ENCODE results near the gene GPC6. TPM values are rescaled to one million over a fixed set of nuclear protein-coding genes. Genes with fewer than 3 reads are reported as not detected.

The GPC6 gene
- total RNA-seq, 1 experiment from 2014 or later = 0.22 TPM

- DNase-seq (ENCODE audit: low read depth, low spot score) (no peak), ATAC-seq (no peak)
- no peak overlapping the region for H3K27ac ChIP-seq (ENCODE audit: low read depth, low read length)
- no peaks in the 10 kb centered on the region for H3K9me2 ChIP-seq (ENCODE audit: insufficient read depth)
- no peaks in the 10 kb centered on the region for H3K79me2 ChIP-seq (ENCODE audit: insufficient read depth, low read length)
- H3K9me3 ChIP-seq (ENCODE audit: control insufficient read depth in 1 of 2, insufficient read depth in 1 of 2, low read depth in 1 of 2, low read length in 2 of 2) = peaks cover 16 to 29% of the 10 kb centered on the region in 2 experiments; a peak in 3 of 4 replicates
- ChIA-PET RAD21 (ENCODE audit: low non-redundant PET in 1 of 2, low total read pairs in 2 of 2, uncharacterized antibody in 2 of 2, unreplicated experiment in 2 of 2) (no interaction called here), POLR2A (no interaction called here), CTCF (no interaction called here)
- no peak overlapping the region for H3K4me3 ChIP-seq (replicated peaks in 1 of 2; ENCODE audit: low read depth in 1 of 2, low read length in 2 of 2)
- no peaks in the 10 kb centered on the region for H3K27me3 ChIP-seq (ENCODE audit: insufficient read depth, low read length)
- intact Hi-C loops (cut with micrococcal nuclease) = no loop called here
- no TSS peak for BruUV-seq (replicated peaks)
- no peak for TF ChIP-seq CEBPB (IDR thresholded peaks at IDR 0.05; ENCODE audit: low read depth)
- TF ChIP-seq CBX3 (IDR thresholded peaks at IDR 0.05; ENCODE audit: low read depth) = no peak
- TF ChIP-seq ZFX (IDR thresholded peaks at IDR 0.05) = no peak
- TF ChIP-seq FOSL1 (IDR thresholded peaks at IDR 0.05; ENCODE audit: low read depth) = no peak
- no peak for TF ChIP-seq EGR1 (IDR thresholded peaks at IDR 0.05; ENCODE audit: low read depth)
- no peak for TF ChIP-seq REST (IDR thresholded peaks at IDR 0.05; ENCODE audit: low read depth)
- TF ChIP-seq TCF7L2 (IDR thresholded peaks at IDR 0.05; ENCODE audit: borderline replicate concordance, extremely low read depth, insufficient read depth, insufficient read length) = no peak
- no peaks in the 10 kb centered on the region for H3K36me3 ChIP-seq (ENCODE audit: control insufficient read depth in 1 of 2, insufficient read depth in 2 of 2, low read length in 2 of 2)
- H3K4me2 ChIP-seq (ENCODE audit: low read length) = no peak overlapping the region
- no peak overlapping the region for H2AFZ ChIP-seq (ENCODE audit: low read depth, low read length, poor library complexity, severe bottlenecking)
- H3K4me1 ChIP-seq (ENCODE audit: control insufficient read depth in 1 of 2, insufficient read depth in 2 of 2, low read length in 2 of 2) = no peaks in the 10 kb centered on the region
- no peaks in the 10 kb centered on the region for H4K20me1 ChIP-seq (ENCODE audit: insufficient read depth)
- no peak overlapping the region for H3K9ac ChIP-seq (ENCODE audit: low read length)
These were observed 633.1 kb downstream of the GPC6 start for GRCh38 chr13:93859716-93860115.

GRCh38 chr13:93861818-93862217, 635.2 kb downstream of the GPC6 start:
- Histone ChIP-seq H3K9me3 (ENCODE audit: control insufficient read depth in 1 of 2, insufficient read depth in 1 of 2, low read depth in 1 of 2, low read length in 2 of 2) (peaks cover 11 to 29% of the 10 kb centered on the region in 2 experiments; a peak in 3 of 4 replicates), H3K4me1 (ENCODE audit: control insufficient read depth in 1 of 2, insufficient read depth in 2 of 2, low read length in 2 of 2) (no peaks in the 10 kb centered on the region), H3K27ac (ENCODE audit: low read depth, low read length) (no peak overlapping the region), H3K4me2 (ENCODE audit: low read length) (no peak overlapping the region), H4K20me1 (ENCODE audit: insufficient read depth) (no peaks in the 10 kb centered on the region), H3K9ac (ENCODE audit: low read length) (no peak overlapping the region), H3K36me3 (ENCODE audit: control insufficient read depth in 1 of 2, insufficient read depth in 2 of 2, low read length in 2 of 2) (no peaks in the 10 kb centered on the region), H2AFZ (ENCODE audit: low read depth, low read length, poor library complexity, severe bottlenecking) (no peak overlapping the region), H3K27me3 (ENCODE audit: insufficient read depth, low read length) (no peaks in the 10 kb centered on the region), H3K4me3 (replicated peaks in 1 of 2; ENCODE audit: low read depth in 1 of 2, low read length in 2 of 2) (no peak overlapping the region), H3K9me2 (ENCODE audit: insufficient read depth) (no peaks in the 10 kb centered on the region), H3K79me2 (ENCODE audit: insufficient read depth, low read length) (no peaks in the 10 kb centered on the region)
- CTCF ChIA-PET = no interaction called here
- ATAC-seq = no peak
- POLR2A ChIA-PET = no interaction called here
- no TSS peak for BruUV-seq (replicated peaks)
- no peak for DNase-seq (ENCODE audit: low read depth, low spot score)
- TF ChIP-seq CBX3 (IDR thresholded peaks at IDR 0.05; ENCODE audit: low read depth) = no peak
- TF ChIP-seq POLR2A (IDR thresholded peaks at IDR 0.05; ENCODE audit: borderline replicate concordance, extremely low read depth, insufficient read depth, insufficient read length) = no peak
- no peak for TF ChIP-seq ELF1 (IDR thresholded peaks at IDR 0.05; ENCODE audit: borderline replicate concordance, low read depth)
- TF ChIP-seq ZFX (IDR thresholded peaks at IDR 0.05) = no peak
- TF ChIP-seq SP1 (IDR thresholded peaks at IDR 0.05; ENCODE audit: low read depth) = no peak
- TF ChIP-seq, protein P1, sequence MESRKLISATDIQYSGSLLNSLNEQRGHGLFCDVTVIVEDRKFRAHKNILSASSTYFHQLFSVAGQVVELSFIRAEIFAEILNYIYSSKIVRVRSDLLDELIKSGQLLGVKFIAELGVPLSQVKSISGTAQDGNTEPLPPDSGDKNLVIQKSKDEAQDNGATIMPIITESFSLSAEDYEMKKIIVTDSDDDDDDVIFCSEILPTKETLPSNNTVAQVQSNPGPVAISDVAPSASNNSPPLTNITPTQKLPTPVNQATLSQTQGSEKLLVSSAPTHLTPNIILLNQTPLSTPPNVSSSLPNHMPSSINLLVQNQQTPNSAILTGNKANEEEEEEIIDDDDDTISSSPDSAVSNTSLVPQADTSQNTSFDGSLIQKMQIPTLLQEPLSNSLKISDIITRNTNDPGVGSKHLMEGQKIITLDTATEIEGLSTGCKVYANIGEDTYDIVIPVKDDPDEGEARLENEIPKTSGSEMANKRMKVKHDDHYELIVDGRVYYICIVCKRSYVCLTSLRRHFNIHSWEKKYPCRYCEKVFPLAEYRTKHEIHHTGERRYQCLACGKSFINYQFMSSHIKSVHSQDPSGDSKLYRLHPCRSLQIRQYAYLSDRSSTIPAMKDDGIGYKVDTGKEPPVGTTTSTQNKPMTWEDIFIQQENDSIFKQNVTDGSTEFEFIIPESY (IDR thresholded peaks at IDR 0.05; ENCODE audit: extremely low read depth, insufficient replicate concordance, low read length) = no peak
- no peak for TF ChIP-seq EZH2 (IDR thresholded peaks at IDR 0.05)
- no peak for TF ChIP-seq JUND (IDR thresholded peaks at IDR 0.05)
- intact Hi-C loops (cut with micrococcal nuclease) = no loop called here
- RAD21 ChIA-PET (ENCODE audit: low non-redundant PET in 1 of 2, low total read pairs in 2 of 2, uncharacterized antibody in 2 of 2, unreplicated experiment in 2 of 2) = no interaction called here
